GM21515 (cell line): ENCODE measurements around the gene WDR77.

Source experiments
- ATAC-seq: cut with Tn5 transposase; IDR thresholded peaks from one replicate; pipeline ENCODE4 v1.9.1; 2021; ENCODE audit not compliant: unreplicated experiment

Gene WDR77

DNA sequence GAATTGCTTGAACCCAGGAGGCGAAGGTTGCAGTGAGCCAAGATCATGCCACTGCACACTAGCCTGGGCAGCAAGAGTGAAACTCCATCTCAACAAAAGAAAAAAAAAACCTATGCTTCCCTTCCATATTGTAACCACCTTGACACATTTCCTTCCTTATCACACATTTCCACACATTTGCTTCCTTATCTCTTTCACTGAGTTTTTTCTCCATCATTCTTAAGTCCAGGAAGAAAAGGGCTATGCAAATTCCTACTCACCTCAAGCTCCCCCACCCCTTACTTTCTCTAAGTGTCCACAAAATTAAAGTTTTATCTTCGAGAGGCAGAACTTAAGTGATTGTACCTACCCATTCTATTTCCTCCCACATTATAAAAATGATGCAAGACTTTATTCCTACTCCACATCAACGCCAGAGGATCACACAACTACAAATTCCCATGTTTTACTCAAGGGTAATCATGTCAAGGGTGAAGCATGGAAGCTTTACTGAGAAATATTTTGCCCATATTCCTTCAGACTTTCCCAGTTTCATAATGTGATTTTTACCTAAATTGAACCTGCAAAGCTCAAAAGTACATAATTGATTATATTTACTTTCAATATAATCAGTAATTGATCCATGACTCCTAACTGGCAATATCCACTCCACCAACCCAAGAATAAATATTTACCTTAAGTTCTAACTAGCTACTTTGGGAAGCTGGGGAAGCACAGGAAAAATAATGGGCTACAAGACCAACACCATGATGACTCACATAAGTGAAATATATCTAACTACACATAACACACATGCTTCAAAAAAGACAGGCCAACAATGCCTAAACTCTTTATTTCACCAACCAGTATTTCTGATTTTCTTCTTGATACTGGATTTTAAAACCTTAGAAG lies 9.3 kb downstream of the WDR77 start:
- ATAC-seq = no peak

DNA sequence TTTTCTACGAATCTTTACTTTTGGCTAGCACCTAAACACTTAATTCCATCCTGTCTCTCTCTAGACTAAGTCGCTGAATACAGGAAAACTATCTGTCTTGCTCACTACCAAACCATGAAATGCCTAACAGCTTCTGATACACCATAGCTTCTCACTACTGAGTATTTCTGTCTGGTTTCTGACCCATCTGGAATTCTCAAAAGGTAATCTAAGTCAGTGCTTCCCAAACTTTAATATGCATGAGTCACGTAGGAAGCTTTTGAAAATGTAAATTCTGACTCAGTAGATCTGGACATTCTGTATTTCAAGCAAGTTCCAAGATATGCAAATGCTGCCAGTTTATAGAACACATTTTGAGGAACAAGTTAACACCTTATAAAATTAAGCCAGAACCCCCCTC lies 12.3 kb downstream of the WDR77 start:
- no peak for ATAC-seq

- no peak for ATAC-seq
These were observed 24.8 kb downstream of the WDR77 start for GRCh38 chr1:111424281-111424680.

GRCh38 chr1:111422546-111423391 lies 26.3 kb downstream of the WDR77 start:
- ATAC-seq = no peak

- ATAC-seq = no peak
These were observed 28.7 kb downstream of the WDR77 start for GRCh38 chr1:111420377-111420776.

GRCh38 chr1:111419037-111419436 lies 30.0 kb downstream of the WDR77 start:
- ATAC-seq = no peak

DNA sequence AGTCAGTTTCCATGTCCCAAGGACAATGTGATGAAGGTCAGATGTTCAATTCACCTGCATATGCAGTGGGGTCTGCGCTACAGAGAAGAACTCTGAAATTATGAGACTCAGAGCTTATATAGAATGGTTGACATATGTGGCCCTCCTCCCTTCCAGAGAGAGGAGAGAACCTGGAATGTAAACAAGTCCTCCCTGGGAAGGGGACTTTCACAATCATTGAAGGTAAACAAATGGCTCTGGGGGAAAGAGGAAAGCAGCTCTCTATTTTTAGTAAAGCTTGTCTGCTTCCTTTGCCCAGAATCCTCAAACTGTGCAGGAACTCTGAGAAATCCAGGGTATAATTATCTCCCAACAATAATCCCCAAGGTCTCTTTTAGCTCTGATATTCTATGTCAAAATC lies 31.3 kb downstream of the WDR77 start:
- no peak for ATAC-seq

GRCh38 chr1:111415461-111415860 lies 33.6 kb downstream of the WDR77 start:
- no peak for ATAC-seq

- no peak for ATAC-seq
These were observed 34.3 kb downstream of the WDR77 start for GRCh38 chr1:111414756-111415155.

- ATAC-seq = no peak
These were observed 36.2 kb downstream of the WDR77 start for GRCh38 chr1:111412839-111413238.

GRCh38 chr1:111407301-111407700 lies 41.8 kb downstream of the WDR77 start:
- no peak for ATAC-seq

DNA sequence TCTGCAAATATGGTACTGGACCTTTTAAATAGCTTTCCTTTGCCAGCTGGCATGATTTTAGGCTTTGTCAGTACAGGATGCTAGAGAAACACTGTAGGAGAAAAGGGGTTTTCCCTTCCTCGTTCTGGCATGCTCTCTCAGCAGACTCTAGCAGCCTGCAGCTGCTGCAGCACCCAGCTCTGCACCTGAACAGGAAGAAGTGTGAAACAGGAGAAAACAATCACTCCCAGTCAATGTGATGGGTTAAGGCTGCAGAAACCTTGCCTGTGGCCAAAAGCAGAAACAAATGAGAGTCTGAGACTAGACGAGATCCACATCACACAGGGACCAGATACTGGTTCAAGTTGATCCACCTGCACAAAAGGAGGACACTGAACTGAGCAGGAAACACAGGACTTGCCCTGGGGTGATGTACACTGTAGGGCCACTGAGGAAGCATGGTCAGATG lies 42.7 kb downstream of the WDR77 start:
- ATAC-seq = peak; percentile 96

GRCh38 chr1:111404588-111404987 lies 44.5 kb downstream of the WDR77 start:
- no peak for ATAC-seq

DNA sequence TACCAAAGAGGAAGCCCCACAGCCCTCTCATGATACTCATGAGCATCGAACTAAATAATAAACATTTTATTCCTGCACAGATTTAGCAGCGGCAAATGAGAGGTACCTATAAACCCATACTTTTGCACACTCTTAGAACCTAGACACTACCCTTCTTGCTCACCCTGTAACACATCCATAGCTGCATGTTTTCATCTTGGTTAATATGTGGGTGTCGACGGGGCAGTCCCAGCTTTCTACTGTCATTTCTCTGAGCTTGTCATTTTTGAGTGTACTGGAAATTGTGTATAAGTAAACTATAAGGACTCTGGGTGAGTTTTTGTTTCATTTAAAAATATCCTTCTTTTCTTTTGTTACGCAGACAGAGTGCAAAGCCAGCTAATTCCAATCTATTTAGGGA lies 47.0 kb downstream of the WDR77 start:
- no peak for ATAC-seq

DNA sequence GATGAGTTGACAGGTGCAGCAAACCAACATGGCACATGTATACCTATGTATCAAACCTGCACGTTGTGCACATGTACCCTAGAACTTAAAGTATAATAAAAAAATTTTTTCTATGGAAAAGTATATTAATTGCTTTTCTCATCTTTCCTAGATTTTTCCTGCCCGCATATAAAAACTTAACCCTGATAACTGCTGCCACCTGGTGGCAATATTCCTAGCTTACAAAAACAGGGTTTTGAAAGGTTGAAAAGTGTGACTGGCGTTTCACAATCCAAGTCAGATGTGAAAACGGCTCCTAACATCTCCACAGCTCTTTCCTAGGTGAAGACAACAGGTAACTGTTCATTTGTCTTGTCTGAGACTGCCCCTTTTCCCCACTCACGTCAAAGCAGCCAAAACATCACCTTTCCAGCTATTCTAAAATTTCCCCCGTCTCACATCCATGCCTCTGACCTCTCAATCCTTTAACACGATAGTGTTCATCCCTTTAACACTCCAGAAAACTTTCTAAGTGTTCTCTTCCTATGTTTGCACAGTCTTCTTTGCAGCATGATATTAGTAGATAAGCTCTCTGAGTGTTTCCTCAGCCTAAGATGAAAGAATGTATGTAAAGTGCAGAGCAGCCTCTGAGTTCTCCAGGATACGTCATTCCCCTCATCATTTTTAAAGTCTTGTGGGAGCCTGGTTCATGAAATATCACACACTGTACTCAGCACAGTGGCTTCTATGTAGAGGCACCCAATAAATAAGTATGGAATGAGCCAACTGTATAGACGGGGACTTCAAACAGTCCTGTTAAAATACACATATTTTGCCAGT lies 49.1 kb downstream of the WDR77 start:
- no peak for ATAC-seq

GRCh38 chr1:111392460-111392945 lies 56.6 kb downstream of the WDR77 start:
- no peak for ATAC-seq

GRCh38 chr1:111392042-111392441 lies 57.0 kb downstream of the WDR77 start:
- no peak for ATAC-seq
